PC-3 (cell line): ENCODE measurements around the gene PUDP. TPM values are rescaled to one million over a fixed set of nuclear protein-coding genes. Genes with fewer than 3 reads are reported as not detected.

Experiments used
- ATAC-seq: fragments of 200-7000 bp; cut with Tn5 transposase; 2 replicates; pipeline ENCODE4 v1.9.1; 2020; ENCODE audit warnings: mild to moderate bottlenecking, moderate library complexity
- BruUV-seq: library from RNA; stranded (reverse); fragments of 400-500 nt; replicated peaks from 2 replicates; lab custom pipeline; 2021; lab: Mats Ljungman, UMichigan
- CTCF ChIA-PET: fragments of 300-600 bp; sonication (Branson Sonifier 250); formaldehyde crosslinking; loops from one replicate; lab custom pipeline; 2022; ENCODE audit warnings: antibody characterized with exemption; lab: Charles Lee
- POLR2A ChIA-PET: fragments of 300-600 bp; sonication (Branson Sonifier 250); formaldehyde crosslinking; loops from one replicate; lab custom pipeline; 2022; ENCODE audit warnings: antibody characterized with exemption; ENCODE audit not compliant: unreplicated experiment; lab: Charles Lee
- DNase-seq: peaks from one replicate; pipeline ENCODE4 v3.0.0-alpha.2; 2015
- H2AFZ ChIP-seq: fragments of 300-600 bp; sonication (generic); 2 replicates; pipeline ENCODE4 v1.6.0; 2016; ENCODE audit warnings: antibody characterized with exemption, low read length
- H3F3A ChIP-seq: fragments of 300-600 bp; sonication (generic); one replicate; pipeline ENCODE4 v1.6.0; 2017; ENCODE audit warnings: antibody characterized with exemption, low read length, control low read depth, mild to moderate bottlenecking; ENCODE audit not compliant: unreplicated experiment
- H3K27ac ChIP-seq: fragments of 300-600 bp; sonication (generic); 2 replicates; pipeline ENCODE4 v1.5.1; 2016; ENCODE audit warnings: mild to moderate bottlenecking, low read length
- H3K27me3 ChIP-seq: fragments of 300-600 bp; sonication (generic); 2 replicates; pipeline ENCODE4 v1.6.1; 2016; ENCODE audit warnings: low read length, mixed read lengths
- H3K36me3 ChIP-seq: fragments of 300-600 bp; sonication (generic); 2 replicates; pipeline ENCODE4 v1.6.1; 2016; ENCODE audit warnings: low read depth, mixed run types, low read length, mixed read lengths
- H3K4me1 ChIP-seq: fragments of 300-600 bp; sonication (generic); 2 replicates; pipeline ENCODE4 v1.5.1; 2016; ENCODE audit warnings: low read length; ENCODE audit not compliant: insufficient read depth
- H3K4me2 ChIP-seq: fragments of 300-600 bp; sonication (generic); 2 replicates; pipeline ENCODE4 v1.6.0; 2016; ENCODE audit warnings: low read length
- H3K4me3 ChIP-seq: fragments of 300-600 bp; sonication (generic); 2 replicates; pipeline ENCODE4 v1.5.1; 2016; ENCODE audit warnings: mild to moderate bottlenecking, low read length, mixed read lengths
- H3K79me2 ChIP-seq: fragments of 300-600 bp; sonication (generic); 2 replicates; pipeline ENCODE4 v1.6.1; 2017; ENCODE audit warnings: low read length, mixed read lengths
- H3K9ac ChIP-seq: fragments of 300-600 bp; sonication (generic); 2 replicates; pipeline ENCODE4 v1.6.0; 2016; ENCODE audit warnings: mild to moderate bottlenecking, low read length
- H3K9me2 ChIP-seq: fragments of 300-600 bp; sonication (generic); replicated peaks from 2 replicates; pipeline ENCODE4 v1.6.1; 2016; ENCODE audit warnings: mixed run types, low read length, mixed read lengths
- H3K9me3 ChIP-seq: fragments of 300-600 bp; sonication (generic); 2 replicates; pipeline ENCODE4 v1.6.1; 2016; ENCODE audit warnings: low read length, mixed read lengths
- H4K20me1 ChIP-seq: fragments of 300-600 bp; sonication (generic); 2 replicates; pipeline ENCODE4 v1.6.1; 2016; ENCODE audit warnings: low read length, mixed read lengths
- EZH2 ChIP-seq: fragments of 300-600 bp; sonication (generic); IDR thresholded peaks from one replicate; pipeline ENCODE4 v1.6.1; 2017; ENCODE audit warnings: antibody characterized with exemption, mild to moderate bottlenecking, low read length; ENCODE audit not compliant: unreplicated experiment
- EZH2phosphoT487 ChIP-seq: fragments of 300-600 bp; sonication (generic); IDR thresholded peaks from 2 replicates; pipeline ENCODE4 v1.6.1; 2018; ENCODE audit warnings: mild to moderate bottlenecking, antibody characterized with exemption, low read length, borderline replicate concordance
- intact Hi-C: fragments of 100-400 bp; cut with micrococcal nuclease; formaldehyde crosslinking; loops from 2 replicates; pipeline ENCODE4 v1.9.0; 2023
- total RNA-seq: library from RNA; depleted of rRNA; stranded (reverse); fragments of >200 nt; gene quantifications from 2 replicates; pipeline ENCODE4 v1.2.3, GENCODE V29; 2014
- TF ChIP-seq, protein P1 (sequence below): fragments of 300-600 bp; sonication (generic); conservative IDR thresholded peaks from 2 replicates; pipeline ENCODE4 v1.5.1; 2017; ENCODE audit warnings: antibody characterized with exemption, low read depth, mild to moderate bottlenecking, low read length

Gene PUDP
- total RNA-seq, 1 experiment from 2014 or later, result 7.6 TPM

- ATAC-seq (no peak), DNase-seq (no peak)
- POLR2A ChIA-PET, result no interaction called here
- H3K9me3 ChIP-seq, result no peaks in the 10 kb centered on the region
- H3K4me1 ChIP-seq, result peaks cover 13% of the 10 kb centered on the region
- H2AFZ ChIP-seq, result no peak overlapping the region
- no peaks in the 10 kb centered on the region; the same call in 1 of the 2 replicates for H3K36me3 ChIP-seq
- no peak overlapping the region for H3K9ac ChIP-seq
- H3K27ac ChIP-seq, result no peak overlapping the region
- no peaks in the 10 kb centered on the region for H4K20me1 ChIP-seq
- no peak overlapping the region for H3K4me2 ChIP-seq
- BruUV-seq, result no TSS peak
- CTCF ChIA-PET, result no interaction called here
- TF ChIP-seq, protein P1, sequence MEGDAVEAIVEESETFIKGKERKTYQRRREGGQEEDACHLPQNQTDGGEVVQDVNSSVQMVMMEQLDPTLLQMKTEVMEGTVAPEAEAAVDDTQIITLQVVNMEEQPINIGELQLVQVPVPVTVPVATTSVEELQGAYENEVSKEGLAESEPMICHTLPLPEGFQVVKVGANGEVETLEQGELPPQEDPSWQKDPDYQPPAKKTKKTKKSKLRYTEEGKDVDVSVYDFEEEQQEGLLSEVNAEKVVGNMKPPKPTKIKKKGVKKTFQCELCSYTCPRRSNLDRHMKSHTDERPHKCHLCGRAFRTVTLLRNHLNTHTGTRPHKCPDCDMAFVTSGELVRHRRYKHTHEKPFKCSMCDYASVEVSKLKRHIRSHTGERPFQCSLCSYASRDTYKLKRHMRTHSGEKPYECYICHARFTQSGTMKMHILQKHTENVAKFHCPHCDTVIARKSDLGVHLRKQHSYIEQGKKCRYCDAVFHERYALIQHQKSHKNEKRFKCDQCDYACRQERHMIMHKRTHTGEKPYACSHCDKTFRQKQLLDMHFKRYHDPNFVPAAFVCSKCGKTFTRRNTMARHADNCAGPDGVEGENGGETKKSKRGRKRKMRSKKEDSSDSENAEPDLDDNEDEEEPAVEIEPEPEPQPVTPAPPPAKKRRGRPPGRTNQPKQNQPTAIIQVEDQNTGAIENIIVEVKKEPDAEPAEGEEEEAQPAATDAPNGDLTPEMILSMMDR, result no peak
- TF ChIP-seq EZH2phosphoT487 (no peak), EZH2 (no peak)
- no peaks in the 10 kb centered on the region for H3K79me2 ChIP-seq
- no peaks in the 10 kb centered on the region for H3F3A ChIP-seq
- H3K4me3 ChIP-seq, result no peak overlapping the region
- no peaks in the 10 kb centered on the region for H3K27me3 ChIP-seq
- no peaks in the 10 kb centered on the region for H3K9me2 ChIP-seq
- intact Hi-C loops, result no loop called here
These were observed 65.4 kb downstream of the PUDP start for GRCh38 chrX:7082556-7082955.

- H3K9me2 ChIP-seq, result no peaks in the 10 kb centered on the region
- no peaks in the 10 kb centered on the region for H3K79me2 ChIP-seq
- H3K9ac ChIP-seq, result no peak overlapping the region
- H3K9me3 ChIP-seq, result no peaks in the 10 kb centered on the region
- TF ChIP-seq EZH2 (no peak), EZH2phosphoT487 (no peak)
- TF ChIP-seq, protein P1, result no peak
- ChIA-PET POLR2A (no interaction called here), CTCF (no interaction called here)
- H3K4me2 ChIP-seq, result no peak overlapping the region
- DNase-seq (no peak), ATAC-seq (no peak)
- no peaks in the 10 kb centered on the region for H4K20me1 ChIP-seq
- BruUV-seq, result no TSS peak
- no peak overlapping the region for H3K27ac ChIP-seq
- H3K4me3 ChIP-seq, result no peak overlapping the region
- H3K27me3 ChIP-seq, result no peaks in the 10 kb centered on the region
- no peaks in the 10 kb centered on the region for H3K36me3 ChIP-seq
- no peaks in the 10 kb centered on the region for H3K4me1 ChIP-seq
- H3F3A ChIP-seq, result no peaks in the 10 kb centered on the region
- no peak overlapping the region for H2AFZ ChIP-seq
- intact Hi-C loops, result no loop called here
These were observed 70.4 kb downstream of the PUDP start for GRCh38 chrX:7077241-7078230.

- ChIA-PET POLR2A (interaction anchor here (0.6 kb wide), 1 partner anchor 554 kb away, joined by 4 read pairs; no protein-coding TSS in a partner anchor), CTCF (no interaction called here)
- no peak overlapping the region for H3K27ac ChIP-seq
- H3K9ac ChIP-seq, result no peak overlapping the region
- no TSS peak for BruUV-seq
- no peaks in the 10 kb centered on the region for H3K36me3 ChIP-seq
- no peak for ATAC-seq
- no peak overlapping the region for H3K4me2 ChIP-seq
- no peaks in the 10 kb centered on the region for H3K27me3 ChIP-seq
- H2AFZ ChIP-seq, result no peak overlapping the region
- no peak overlapping the region for H3K4me3 ChIP-seq
- no peaks in the 10 kb centered on the region for H3K79me2 ChIP-seq
- no peaks in the 10 kb centered on the region for H3K9me3 ChIP-seq
- TF ChIP-seq EZH2phosphoT487 (no peak), EZH2 (no peak)
- TF ChIP-seq, protein P1, result no peak
- no peak for DNase-seq
- intact Hi-C loops, result no loop called here
- no peaks in the 10 kb centered on the region for H3K4me1 ChIP-seq
- H4K20me1 ChIP-seq, result no peaks in the 10 kb centered on the region
- H3F3A ChIP-seq, result no peaks in the 10 kb centered on the region
- H3K9me2 ChIP-seq, result no peaks in the 10 kb centered on the region
These were observed 71.7 kb downstream of the PUDP start for GRCh38 chrX:7076245-7076661.
